OCI-LY7 (cell line): Measurements from ENCODE around the gene TRIM41.

Source experiments
- EZH2phosphoT487 ChIP-seq: fragments of 200-600 bp; sonication (generic); IDR thresholded peaks from 2 replicates; pipeline ENCODE4 v1.6.1; 2018; ENCODE audit warnings: low read depth, borderline replicate concordance, mild to moderate bottlenecking, mixed run types, antibody characterized with exemption, low read length, moderate library complexity, mixed read lengths
- TF ChIP-seq, protein P1 (sequence below): fragments of 200-600 bp; sonication (generic); conservative IDR thresholded peaks from 2 replicates; pipeline ENCODE4 v1.5.1; 2014; ENCODE audit warnings: mild to moderate bottlenecking, antibody characterized with exemption, low read length, moderate library complexity, mixed read lengths

DNA sequence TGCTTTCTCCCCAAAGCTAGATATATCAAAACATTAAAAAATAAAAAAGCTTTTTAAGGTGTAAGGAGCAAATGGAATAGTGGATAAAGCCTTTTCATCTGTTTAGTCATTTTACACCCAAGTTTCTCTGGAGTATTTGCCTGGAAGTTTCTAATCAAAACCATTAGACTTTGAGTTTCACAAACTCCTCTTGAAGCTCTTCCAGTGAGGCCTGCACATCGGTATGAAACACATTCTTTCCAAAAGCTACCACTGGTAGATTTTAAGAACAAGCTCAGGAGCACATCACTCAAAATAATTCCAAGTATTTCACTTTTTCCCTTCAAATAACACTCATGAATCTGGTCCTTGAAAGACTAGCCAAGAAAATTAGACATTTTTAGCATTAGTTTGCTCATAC, 32.2 kb downstream of the TRIM41 start:
- TF ChIP-seq, protein P1, sequence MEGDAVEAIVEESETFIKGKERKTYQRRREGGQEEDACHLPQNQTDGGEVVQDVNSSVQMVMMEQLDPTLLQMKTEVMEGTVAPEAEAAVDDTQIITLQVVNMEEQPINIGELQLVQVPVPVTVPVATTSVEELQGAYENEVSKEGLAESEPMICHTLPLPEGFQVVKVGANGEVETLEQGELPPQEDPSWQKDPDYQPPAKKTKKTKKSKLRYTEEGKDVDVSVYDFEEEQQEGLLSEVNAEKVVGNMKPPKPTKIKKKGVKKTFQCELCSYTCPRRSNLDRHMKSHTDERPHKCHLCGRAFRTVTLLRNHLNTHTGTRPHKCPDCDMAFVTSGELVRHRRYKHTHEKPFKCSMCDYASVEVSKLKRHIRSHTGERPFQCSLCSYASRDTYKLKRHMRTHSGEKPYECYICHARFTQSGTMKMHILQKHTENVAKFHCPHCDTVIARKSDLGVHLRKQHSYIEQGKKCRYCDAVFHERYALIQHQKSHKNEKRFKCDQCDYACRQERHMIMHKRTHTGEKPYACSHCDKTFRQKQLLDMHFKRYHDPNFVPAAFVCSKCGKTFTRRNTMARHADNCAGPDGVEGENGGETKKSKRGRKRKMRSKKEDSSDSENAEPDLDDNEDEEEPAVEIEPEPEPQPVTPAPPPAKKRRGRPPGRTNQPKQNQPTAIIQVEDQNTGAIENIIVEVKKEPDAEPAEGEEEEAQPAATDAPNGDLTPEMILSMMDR: no peak
- no peak for TF ChIP-seq EZH2phosphoT487
